Activated naive CD4-positive, alpha-beta T cell (primary cell): Measurements from ENCODE around the gene COBLL1.
"Not testable (repeated sequence)": the region's sequence is repeated elsewhere in the genome, so short reads cannot be mapped to it uniquely, and the experiment has no call there.

ENCODE experiments used
- DNase-seq, 4 experiments: peaks; one replicate each; lab custom pipeline; 2025; lab: John Stamatoyannopoulos, UW

The COBLL1 gene

DNA sequence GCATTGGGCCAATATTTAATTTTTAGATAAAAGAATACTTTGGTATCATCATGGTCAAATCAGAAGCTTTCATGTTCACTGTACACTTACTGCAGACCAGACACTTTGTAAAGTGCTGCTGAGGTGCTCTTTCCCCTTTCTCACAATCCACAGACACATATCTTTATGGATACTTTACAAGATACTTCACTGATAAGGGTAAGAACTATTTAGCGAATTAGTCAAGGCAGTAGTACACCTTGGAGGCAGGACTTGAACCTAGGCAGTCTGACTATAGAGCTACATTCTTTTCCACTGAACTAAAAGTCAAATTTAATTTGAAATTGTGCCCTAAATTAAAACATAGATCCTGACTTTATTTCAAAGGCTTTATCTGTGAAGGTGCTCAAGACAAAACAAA lies 60.2 kb downstream of the COBLL1 start:
- no peak for DNase-seq

DNA sequence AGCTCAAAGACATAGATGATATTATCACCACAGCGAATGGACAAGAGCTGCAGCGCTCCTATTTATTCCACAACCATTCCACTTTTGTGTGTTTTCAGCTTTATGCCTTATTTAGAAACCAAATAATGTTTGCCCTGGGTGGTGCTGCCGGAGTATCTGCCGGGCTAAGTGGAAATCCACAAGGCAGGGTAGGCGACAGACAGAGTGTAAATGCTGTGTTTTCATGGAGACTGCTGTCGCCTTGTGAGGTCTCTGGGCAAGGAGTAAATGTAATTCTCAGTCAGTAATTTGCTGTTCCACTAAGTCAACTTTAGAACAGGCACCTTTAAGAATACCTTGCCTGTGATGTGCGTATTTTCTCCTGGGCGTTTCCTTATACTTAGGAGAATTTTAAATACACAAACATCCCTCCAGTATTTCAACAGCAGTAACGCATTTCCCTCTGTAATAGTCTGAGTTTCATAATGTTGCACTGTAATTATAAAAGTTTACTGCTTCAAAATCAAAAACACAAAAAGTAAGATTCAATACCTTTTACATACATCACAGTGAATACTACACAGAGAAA lies 60.9 kb downstream of the COBLL1 start:
- DNase-seq: no peak

DNA sequence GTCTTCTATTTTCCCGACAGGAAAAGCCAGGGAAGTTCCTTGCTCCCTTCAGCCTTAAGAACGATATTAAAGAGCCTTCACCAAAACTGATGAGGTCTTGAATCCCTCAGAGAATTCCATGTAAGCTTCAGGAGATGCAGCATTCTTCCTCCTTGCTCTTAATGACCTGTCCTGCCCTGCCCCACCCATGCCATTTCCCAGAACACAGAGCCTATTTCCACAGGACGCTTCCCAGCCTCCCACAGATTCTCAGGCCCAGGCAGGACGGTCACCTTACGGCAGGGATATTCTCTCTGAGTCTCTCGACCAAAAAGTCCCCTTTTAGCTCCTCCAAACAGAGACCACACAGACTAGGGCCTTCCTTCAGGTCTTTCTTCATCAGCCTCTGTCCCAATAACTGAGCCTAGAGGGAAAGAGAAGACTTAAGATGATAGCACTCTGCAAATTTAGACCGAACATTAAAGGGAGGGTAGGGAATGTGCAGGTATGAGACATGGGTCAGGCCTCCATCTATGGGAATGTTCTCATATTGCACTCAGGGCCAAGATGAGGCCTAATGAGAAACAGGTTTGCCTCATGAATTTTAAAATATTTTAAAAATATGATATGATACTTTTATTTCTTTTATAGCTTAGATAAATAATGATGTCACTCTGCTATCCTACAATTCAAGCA lies 62.1 kb downstream of the COBLL1 start:
- DNase-seq: no peak

DNA sequence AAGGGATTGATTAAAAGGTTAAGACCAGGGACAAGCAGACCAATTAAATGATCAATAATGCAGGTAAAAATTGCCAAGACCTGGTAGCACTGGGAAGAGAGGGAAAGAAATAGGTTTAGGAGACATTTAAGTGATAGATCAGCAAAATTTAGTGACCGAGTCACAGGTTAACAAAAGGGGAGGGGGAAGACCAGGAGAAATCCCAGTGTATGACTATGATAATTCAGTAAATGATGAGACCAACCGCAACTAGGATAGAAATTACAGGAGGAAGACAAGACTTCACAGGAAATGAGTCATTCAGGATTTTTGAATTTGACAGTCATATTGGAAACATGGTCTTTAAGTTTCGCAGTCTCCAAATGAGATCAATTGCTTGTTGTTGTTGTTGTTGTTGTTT lies 62.9 kb downstream of the COBLL1 start:
- DNase-seq: no peak

DNA sequence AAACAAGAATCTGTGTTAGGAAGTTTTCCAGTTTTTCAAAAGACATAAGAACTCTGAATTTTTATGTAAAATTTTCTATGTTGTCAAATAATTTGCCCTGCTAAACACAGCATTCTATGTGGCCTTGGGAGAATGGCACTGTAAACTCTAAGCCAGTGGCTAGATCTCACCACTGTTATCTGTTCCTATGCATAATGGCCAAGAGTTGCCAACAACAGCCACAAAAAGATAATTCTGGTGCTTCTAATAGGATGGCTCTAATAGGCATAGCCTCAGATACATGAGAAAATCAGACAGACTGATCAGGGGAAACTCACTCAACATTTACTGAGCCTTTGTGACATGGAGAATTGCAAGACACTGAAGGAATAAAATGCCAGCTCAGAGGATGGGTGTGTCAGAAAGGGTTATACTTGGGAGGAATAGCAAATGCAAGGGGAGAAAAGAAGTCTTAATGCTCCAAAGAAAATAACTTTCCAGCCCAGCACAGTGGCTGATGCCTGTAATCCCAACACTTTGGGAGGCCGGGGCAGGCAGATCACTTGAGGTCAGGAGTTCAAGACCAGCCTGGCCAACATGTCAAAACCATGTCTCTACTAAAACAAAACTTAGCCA lies 63.7 kb downstream of the COBLL1 start:
- no peak for DNase-seq

DNA sequence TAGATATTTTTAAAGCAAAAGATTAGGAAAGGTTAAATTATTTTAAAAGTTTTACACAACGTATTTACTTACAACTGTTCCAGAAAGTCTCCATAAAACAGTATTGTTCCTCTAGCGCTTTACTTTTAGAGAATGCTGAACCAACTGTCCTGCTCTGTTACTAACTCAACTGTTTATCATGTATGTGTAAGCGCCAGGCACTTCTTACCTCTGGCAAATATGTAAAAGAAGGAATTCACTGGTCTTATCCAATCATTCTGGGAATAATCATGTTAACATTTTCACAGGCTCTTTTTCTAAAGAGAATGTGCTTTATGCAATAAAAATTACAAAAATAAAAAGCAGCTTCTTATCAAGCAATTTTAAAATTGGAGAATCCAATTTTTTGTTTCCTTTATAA lies 68.0 kb downstream of the COBLL1 start:
- no peak for DNase-seq

DNA sequence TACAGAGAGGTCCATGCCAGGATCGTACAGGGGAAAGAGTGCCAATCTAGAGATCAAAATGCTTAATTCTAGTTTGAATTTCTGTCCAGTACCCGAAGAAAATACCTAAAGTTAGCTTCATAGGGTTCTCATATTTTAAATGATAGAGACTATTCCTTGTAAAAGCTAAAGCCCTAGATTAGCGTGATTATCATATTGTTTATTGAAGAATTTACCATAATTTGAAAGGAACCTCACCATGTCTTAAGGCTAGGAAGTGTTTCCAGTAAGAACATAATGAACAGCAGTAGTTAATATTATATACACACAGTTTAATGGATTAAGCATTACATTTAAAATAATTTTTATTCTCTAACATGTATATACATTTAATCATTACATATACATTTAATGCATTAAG lies 68.5 kb downstream of the COBLL1 start:
- no peak for DNase-seq

DNA sequence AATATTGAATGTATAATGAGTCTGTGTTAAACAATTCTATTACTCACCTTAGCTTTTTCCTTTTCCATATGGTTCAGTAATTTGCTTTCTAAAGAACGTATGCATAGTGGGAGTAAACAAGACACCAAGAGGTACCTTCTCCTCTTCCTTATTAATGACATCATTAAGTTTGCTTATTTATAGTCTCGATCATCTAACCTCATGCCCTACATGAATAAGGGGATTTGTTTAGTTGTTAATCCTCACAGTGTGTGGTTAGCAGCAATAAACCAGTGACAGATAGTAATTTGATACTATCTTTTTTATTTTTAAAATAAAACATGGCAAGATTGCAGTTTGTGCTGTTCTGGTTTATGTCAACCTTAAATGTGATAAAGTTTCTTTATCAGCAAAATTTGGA lies 69.7 kb downstream of the COBLL1 start:
- DNase-seq: no peak

DNA sequence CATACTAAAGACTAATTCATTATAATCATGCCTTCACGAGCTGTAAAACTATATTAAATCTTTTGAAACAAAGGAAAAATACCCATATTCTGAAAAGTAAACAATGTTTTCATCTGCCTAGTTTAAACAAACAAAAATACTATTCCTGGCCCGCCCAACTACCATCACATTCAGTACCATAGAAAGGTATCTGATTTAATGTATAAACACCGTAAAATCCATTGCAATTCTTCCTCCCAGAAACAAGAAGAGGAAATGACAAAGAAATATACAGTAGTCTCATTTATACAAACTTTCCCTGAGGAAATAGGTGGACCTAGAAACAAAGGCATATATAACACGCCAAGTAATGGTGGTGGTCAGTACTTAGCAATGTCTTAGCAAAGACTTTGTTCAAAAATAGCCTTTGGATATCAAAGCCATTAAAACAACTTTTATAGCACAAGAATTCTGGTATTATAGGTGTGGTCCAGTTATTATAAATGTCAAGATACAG lies 71.2 kb downstream of the COBLL1 start:
- no peak for DNase-seq

DNA sequence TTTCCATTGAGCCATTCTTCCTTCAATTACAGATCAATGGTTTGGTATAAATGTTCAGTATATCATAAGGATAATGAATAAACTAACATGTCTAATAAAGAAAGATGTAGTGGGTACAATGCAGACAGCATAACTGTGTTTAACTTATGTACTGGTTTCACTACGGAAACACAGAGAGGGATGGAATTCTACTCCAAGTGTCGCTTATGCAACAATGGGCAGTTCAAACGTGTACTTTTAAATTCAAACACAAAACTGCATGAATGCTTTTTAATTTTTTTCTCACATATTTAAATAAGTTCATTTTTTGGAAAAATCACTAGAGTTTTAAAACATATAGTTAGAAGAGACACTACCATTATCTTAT lies 74.7 kb downstream of the COBLL1 start:
- no peak for DNase-seq

DNA sequence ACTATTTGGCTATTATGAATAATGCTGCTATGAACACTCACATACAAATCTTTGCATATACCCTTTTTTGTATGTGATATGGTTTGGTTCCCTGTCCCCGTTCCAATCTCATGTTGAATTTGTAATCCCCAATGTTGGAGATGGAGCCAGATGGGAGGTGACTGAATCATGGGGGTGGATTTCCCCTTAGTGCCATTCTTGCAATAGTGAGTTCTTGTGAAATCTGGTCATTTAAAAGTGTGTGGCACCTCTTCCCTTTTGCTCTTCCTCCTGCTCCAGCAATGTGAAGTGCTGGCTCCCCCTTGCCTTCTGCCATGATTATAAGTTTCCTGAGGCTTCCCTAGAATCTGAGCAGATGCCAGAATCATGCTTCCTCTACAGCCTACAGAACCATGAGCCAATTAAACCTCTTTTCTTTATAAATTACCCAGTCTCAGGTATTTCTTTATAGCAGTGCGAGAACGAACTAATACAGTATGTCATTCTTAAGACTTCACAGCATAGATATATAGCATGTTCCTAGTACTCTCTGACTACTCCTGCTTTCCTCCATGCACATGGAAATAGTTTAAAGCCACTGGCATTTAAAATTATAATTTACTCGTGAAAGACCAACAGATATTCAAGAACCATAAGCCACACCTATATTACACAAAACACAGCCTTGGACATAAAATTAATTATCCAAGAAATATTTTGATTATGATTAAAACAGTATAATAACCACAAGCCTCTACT lies 75.2 kb downstream of the COBLL1 start:
- DNase-seq: no peak

DNA sequence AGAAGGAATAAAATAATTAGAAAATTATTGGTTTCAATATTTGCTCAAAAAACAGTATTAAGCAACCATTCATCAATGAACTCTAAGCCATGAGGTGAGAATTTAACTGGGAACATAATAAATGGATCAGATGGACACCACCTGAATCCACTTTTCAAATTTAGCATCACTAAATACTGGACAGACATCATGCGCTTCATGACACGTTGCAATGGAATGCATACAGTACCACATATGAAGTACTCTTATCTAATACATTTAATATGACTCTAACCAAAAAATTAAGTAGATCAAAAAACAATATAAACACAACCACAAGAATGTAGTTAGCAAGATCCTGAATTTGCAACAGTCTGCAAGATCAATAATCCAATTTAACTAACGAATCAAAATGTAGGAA lies 76.6 kb downstream of the COBLL1 start:
- no peak for DNase-seq

DNA sequence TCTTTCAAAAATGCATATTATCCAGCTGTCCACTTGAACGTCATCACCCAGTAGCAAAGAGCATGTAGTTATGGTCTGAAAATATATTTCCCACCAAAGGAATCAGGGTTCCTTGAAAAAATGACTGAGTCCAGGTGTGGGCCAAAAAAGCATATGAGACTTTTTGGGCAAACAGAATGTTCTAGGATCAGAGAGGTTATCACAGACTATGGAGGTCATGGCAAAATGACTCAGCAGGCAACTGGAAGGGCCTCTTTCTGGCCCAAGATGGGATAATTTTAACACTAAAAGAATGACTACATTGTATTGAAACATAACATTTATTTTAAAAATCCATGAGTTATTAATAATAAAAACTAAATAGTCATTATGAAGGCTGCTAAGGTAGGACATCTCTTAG lies 77.1 kb downstream of the COBLL1 start:
- no peak for DNase-seq

DNA sequence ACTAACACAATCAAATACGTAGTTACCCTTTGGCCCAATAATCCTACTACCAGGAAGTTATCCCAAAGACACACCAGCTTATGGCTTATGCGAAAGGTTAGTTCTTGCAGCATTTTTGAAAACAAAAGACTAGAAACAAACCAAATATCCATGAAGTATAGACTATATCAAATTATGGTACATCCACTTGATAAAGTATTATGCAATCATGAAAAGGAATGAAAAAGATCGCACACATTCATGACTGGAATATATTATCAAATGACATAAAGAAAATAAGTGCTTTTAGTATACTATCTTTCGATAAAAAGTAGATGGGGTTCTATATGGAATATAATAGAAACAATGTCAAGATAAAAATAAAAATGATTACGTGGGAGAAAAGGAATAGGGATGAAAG lies 78.2 kb downstream of the COBLL1 start:
- no peak for DNase-seq

DNA sequence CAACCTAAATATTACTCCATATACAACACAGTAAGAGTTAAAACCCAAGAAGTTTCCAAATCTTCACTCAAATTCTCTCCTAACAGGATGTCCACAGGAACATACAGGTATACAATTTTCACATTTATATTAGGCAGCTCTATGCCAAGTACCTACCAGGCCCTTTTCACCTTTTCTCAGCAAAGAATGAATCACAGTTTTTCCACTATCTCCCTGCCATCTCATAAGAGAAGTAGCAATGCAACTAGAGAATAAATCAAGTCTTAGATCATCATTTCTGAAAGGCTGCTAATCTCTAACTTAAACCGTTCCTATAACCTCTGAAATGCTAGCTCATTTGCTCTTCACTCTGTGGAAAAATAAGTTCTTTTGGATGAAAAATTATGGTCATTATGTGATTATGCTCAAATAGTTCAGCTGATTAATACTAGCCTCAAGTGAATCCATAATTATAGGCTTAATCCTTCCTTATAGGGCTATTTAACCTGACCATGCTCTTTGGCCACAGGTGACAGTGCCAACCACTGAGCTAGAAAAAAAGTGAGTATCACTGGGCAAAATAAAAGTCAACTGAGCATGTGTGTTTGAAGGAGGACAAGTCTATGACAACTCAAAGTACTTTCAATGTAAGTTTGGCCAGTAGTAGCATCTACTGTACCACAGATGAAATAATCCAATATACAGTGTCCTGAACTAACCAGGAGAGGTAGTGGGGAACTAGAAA lies 79.7 kb downstream of the COBLL1 start:
- no peak for DNase-seq

DNA sequence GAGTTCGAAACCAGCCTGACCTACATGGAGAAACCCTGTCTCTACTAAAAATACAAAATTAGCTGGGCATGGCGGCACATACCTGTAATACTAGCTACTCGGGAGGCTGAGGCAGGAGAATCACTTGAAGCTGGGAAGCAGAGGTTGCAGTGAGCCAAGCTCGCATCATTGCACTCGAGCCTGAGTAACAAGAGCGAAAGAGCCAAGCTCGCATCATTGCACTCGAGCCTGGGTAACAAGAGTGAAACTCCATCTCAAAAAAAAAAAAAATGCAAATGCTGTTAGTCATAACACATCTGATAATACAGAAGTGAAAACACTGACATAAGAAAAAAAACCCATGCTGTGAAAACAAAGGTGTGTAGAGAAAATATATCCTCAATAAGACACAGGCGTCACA lies 80.4 kb downstream of the COBLL1 start:
- not testable (repeated sequence) for DNase-seq

DNA sequence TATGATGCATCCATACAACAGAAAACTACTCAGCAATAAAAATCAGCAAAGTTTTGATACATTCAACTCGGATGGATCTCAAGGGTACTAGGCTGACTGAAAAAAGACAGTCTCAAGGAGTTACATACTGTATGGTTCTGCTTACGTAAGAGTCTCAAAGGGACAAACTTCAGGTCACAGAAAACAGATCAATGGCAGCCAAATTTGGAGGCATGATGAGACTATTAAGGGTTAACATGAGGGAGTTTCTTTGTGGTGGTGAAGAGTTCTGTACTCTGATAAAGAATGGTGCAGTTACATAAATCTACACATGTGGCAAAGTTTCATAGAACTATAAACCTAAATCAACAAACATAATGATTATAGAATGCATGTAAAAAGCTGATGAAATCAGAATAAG lies 81.4 kb downstream of the COBLL1 start:
- no peak for DNase-seq

DNA sequence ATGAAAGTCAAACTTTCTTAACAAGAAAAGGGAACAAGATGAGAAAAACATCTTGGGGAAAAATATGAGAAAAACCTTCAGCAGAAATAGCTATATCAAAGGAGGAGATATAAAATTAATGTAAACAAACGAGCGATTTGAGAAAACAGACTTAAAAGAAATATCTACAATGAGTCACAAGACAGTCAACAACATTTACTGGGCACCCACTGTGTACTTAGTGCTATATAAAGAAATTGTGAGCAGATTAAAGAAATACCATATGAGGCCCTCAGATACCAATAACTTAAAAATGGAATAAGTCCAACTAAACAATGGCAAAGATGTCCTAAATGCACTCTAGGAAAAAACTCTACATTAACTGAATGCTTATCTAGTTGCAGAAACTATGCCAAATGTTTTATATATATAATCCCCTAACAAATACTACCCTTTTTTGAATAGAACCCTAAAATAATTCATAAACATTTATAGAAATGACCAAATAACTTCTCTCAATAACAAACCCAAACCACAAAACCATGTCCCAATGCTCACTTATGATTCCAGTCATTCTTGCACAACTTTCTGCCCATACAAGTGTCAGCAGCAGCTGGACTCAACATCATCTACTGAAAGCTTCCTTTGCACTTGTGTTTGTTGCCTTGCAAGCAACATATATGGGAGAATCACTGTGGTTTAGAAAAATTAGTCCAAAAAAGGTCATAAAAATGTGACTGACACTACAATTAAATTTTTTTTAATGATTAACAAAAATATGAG lies 83.5 kb downstream of the COBLL1 start:
- DNase-seq: no peak

DNA sequence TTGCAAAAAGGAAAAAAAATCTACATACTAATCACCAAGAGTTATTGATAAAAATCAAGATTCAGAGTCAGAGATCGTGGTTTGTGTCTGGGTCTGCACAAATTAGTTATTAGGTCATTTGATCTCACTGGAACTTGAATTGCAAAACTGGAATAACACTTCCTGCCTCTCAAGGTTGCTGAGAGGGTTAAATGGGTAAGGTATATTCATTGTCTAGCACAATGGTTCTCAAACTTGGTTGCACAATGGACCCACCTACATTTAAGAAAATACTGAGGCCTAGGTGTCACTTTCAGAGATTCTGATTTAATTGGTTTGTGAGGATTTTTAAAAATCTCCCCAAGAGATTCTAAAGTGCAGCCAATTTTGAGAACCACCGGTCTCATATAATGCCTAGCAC lies 84.8 kb downstream of the COBLL1 start:
- no peak for DNase-seq

DNA sequence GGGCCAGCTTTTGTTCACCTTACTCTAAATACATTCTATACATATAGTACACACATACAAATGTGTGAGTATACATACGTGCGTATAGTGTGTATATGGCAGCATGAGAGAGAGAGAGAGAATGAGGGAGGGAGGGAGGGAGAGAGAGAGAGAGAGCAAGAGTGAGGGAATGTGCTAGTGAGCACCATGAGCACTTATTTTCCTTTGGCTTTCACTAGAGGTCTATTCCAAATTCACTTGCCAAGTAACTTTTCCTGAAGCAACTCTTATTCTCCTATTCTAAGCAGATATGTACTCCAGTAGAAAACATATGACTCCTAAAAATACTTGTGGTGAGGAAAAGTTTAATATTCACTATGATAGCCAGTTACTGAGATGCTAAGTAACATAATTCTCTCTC lies 85.7 kb downstream of the COBLL1 start:
- no peak for DNase-seq
